BLaER1 (cell line): ENCODE measurements around the gene UROS.

Experiments used
- H3K27ac ChIP-seq: shearing (Covaris generic); formaldehyde crosslinking; 2 replicates; pipeline ENCODE4 v1.8.1; 2022
- H3K27me3 ChIP-seq: shearing (Covaris generic); formaldehyde crosslinking; 2 replicates; pipeline ENCODE4 v1.8.1; 2022
- H3K36me3 ChIP-seq: shearing (Covaris generic); formaldehyde crosslinking; 2 replicates; pipeline ENCODE4 v1.8.1; 2022
- H3K4me1 ChIP-seq: shearing (Covaris generic); formaldehyde crosslinking; 2 replicates; pipeline ENCODE4 v1.8.1; 2022
- H3K4me2 ChIP-seq: shearing (Covaris generic); formaldehyde crosslinking; 2 replicates; pipeline ENCODE4 v1.8.1; 2022
- H3K4me3 ChIP-seq: shearing (Covaris generic); formaldehyde crosslinking; 2 replicates; pipeline ENCODE4 v1.8.1; 2022
- H3K9ac ChIP-seq: shearing (Covaris generic); formaldehyde crosslinking; 2 replicates; pipeline ENCODE4 v1.8.1; 2022
- H3K9me3 ChIP-seq: shearing (Covaris generic); formaldehyde crosslinking; 2 replicates; pipeline ENCODE4 v1.8.1; 2022
- H4K20me1 ChIP-seq: shearing (Covaris generic); formaldehyde crosslinking; 2 replicates; pipeline ENCODE4 v1.8.1; 2022
- Cebpa-rat ChIP-seq: shearing (Covaris generic); IDR thresholded peaks from 2 replicates; pipeline ENCODE4 v1.8.1; 2022

Gene UROS

GRCh38 chr10:125795637-125796190 lies 27.3 kb downstream of the UROS start:
- Histone ChIP-seq H3K36me3 (peaks cover 83% of the 10 kb centered on the region), H3K9ac (no peak overlapping the region; the same call in 1 of the 2 replicates), H4K20me1 (0 out of 2 replicates have a peak, but pooled peaks cover 5% of the 10 kb centered on the region), H3K9me3 (peaks cover 6% of the 10 kb centered on the region; the same call in 1 of the 2 replicates), H3K4me2 (peak overlapping the region; percentile 49), H3K27me3 (no peaks in the 10 kb centered on the region), H3K27ac (peak overlapping the region; percentile 51), H3K4me1 (peaks cover 40% of the 10 kb centered on the region), H3K4me3 (no peak overlapping the region)
- no peak for TF ChIP-seq Cebpa-rat

- H3K4me2 ChIP-seq, result peak overlapping the region; percentile 49
- H3K4me1 ChIP-seq, result peaks cover 40% of the 10 kb centered on the region
- H3K4me3 ChIP-seq, result no peak overlapping the region
- TF ChIP-seq Cebpa-rat, result no peak
- no peaks in the 10 kb centered on the region for H3K27me3 ChIP-seq
- peak overlapping the region; percentile 51 for H3K27ac ChIP-seq
- 0 out of 2 replicates have a peak, but pooled peaks cover 5% of the 10 kb centered on the region for H4K20me1 ChIP-seq
- H3K9me3 ChIP-seq, result 0 out of 2 replicates have a peak, but pooled peaks cover under 1% of the 10 kb centered on the region
- peaks cover 77% of the 10 kb centered on the region for H3K36me3 ChIP-seq
- no peak overlapping the region; the same call in 1 of the 2 replicates for H3K9ac ChIP-seq
Measured at GRCh38 chr10:125795128-125795527, 27.9 kb downstream of the UROS start.

GRCh38 chr10:125792342-125793300 lies 30.4 kb downstream of the UROS start:
- no peak for TF ChIP-seq Cebpa-rat
- peaks cover 81% of the 10 kb centered on the region for H3K36me3 ChIP-seq
- H3K4me3 ChIP-seq, result no peak overlapping the region
- H3K27ac ChIP-seq, result no peak overlapping the region
- H3K9ac ChIP-seq, result no peak overlapping the region
- H3K4me1 ChIP-seq, result peaks cover 32% of the 10 kb centered on the region
- no peaks in the 10 kb centered on the region for H3K27me3 ChIP-seq
- no peaks in the 10 kb centered on the region for H3K9me3 ChIP-seq
- H4K20me1 ChIP-seq, result 0 out of 2 replicates have a peak, but pooled peaks cover 5% of the 10 kb centered on the region
- H3K4me2 ChIP-seq, result no peak overlapping the region

GRCh38 chr10:125788156-125789034 lies 34.7 kb downstream of the UROS start:
- Histone ChIP-seq H4K20me1 (no peaks in the 10 kb centered on the region), H3K27me3 (no peaks in the 10 kb centered on the region), H3K9me3 (no peaks in the 10 kb centered on the region), H3K4me1 (peaks cover 26% of the 10 kb centered on the region), H3K27ac (peak overlapping the region; percentile 38), H3K9ac (peak overlapping the region; percentile 15; the same call in 1 of the 2 replicates), H3K4me3 (no peak overlapping the region), H3K4me2 (peak overlapping the region; percentile 61), H3K36me3 (peaks cover 46% of the 10 kb centered on the region)
- no peak for TF ChIP-seq Cebpa-rat

- Histone ChIP-seq H3K4me3 (no peak overlapping the region), H3K27ac (no peak overlapping the region), H3K9me3 (no peaks in the 10 kb centered on the region), H3K36me3 (peaks cover 25% of the 10 kb centered on the region), H3K9ac (no peak overlapping the region), H3K27me3 (no peaks in the 10 kb centered on the region), H3K4me2 (no peak overlapping the region), H3K4me1 (peaks cover 26% of the 10 kb centered on the region), H4K20me1 (no peaks in the 10 kb centered on the region)
- TF ChIP-seq Cebpa-rat, result no peak
Measured at GRCh38 chr10:125785791-125786190, 37.3 kb downstream of the UROS start.

- no peak for TF ChIP-seq Cebpa-rat
- Histone ChIP-seq H3K4me3 (no peak overlapping the region), H3K27me3 (no peaks in the 10 kb centered on the region), H4K20me1 (no peaks in the 10 kb centered on the region), H3K27ac (no peak overlapping the region), H3K9me3 (peaks cover 4% of the 10 kb centered on the region; the same call in 1 of the 2 replicates), H3K4me1 (peaks cover 33% of the 10 kb centered on the region), H3K9ac (no peak overlapping the region), H3K4me2 (no peak overlapping the region), H3K36me3 (peaks cover 14% of the 10 kb centered on the region)
Measured at GRCh38 chr10:125783957-125784356, 39.1 kb downstream of the UROS start.

- no peak overlapping the region for H3K4me2 ChIP-seq
- no peak overlapping the region for H3K4me3 ChIP-seq
- H4K20me1 ChIP-seq, result no peaks in the 10 kb centered on the region
- TF ChIP-seq Cebpa-rat, result no peak
- peaks cover 28% of the 10 kb centered on the region for H3K4me1 ChIP-seq
- H3K9me3 ChIP-seq, result peaks cover 7% of the 10 kb centered on the region; the same call in 1 of the 2 replicates
- H3K9ac ChIP-seq, result no peak overlapping the region
- no peak overlapping the region for H3K27ac ChIP-seq
- no peaks in the 10 kb centered on the region for H3K27me3 ChIP-seq
- H3K36me3 ChIP-seq, result peaks cover 8% of the 10 kb centered on the region
Measured at GRCh38 chr10:125783408-125783807, 39.6 kb downstream of the UROS start.

GRCh38 chr10:125782616-125783015 lies 40.4 kb downstream of the UROS start:
- Histone ChIP-seq H3K9me3 (peaks cover 7% of the 10 kb centered on the region; the same call in 1 of the 2 replicates), H4K20me1 (no peaks in the 10 kb centered on the region), H3K36me3 (peaks cover 5% of the 10 kb centered on the region; the same call in 1 of the 2 replicates), H3K27ac (no peak overlapping the region), H3K4me1 (peaks cover 21% of the 10 kb centered on the region), H3K4me2 (no peak overlapping the region), H3K4me3 (no peak overlapping the region), H3K27me3 (no peaks in the 10 kb centered on the region), H3K9ac (no peak overlapping the region)
- no peak for TF ChIP-seq Cebpa-rat

GRCh38 chr10:125782054-125782453 lies 41.0 kb downstream of the UROS start:
- no peak overlapping the region for H3K9ac ChIP-seq
- no peak overlapping the region for H3K4me2 ChIP-seq
- H3K27me3 ChIP-seq, result no peaks in the 10 kb centered on the region
- H3K9me3 ChIP-seq, result peaks cover 7% of the 10 kb centered on the region; the same call in 1 of the 2 replicates
- H4K20me1 ChIP-seq, result no peaks in the 10 kb centered on the region
- H3K4me1 ChIP-seq, result peaks cover 18% of the 10 kb centered on the region
- H3K36me3 ChIP-seq, result peaks cover 5% of the 10 kb centered on the region; the same call in 1 of the 2 replicates
- no peak overlapping the region for H3K4me3 ChIP-seq
- no peak for TF ChIP-seq Cebpa-rat
- no peak overlapping the region for H3K27ac ChIP-seq
